ENCODE data around the gene KRTAP2-1.

DNA sequence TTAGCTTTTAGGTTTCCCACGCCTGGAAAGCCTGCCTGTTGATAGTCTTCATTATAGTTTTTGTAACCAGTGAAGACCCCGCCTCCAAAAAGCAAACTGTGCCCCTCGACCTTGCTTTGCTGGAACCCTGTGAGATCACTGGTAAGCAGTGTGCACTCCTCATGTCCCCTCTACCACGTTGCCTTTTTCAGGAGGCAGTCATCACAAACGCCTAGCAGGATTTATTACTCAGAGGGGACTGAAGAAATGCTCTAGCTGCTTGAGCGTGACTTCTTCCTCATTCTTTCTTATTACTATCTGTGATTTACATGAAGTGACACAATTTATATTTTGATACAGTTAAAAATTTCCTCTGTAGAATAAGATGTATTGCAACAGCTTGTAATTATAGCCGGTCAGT lies 31.7 kb downstream of the KRTAP2-1 start:
- TF ChIP-seq POLR2A (IDR thresholded peaks at IDR 0.05) (no peak), POLR2AphosphoS5 (IDR thresholded peaks at IDR 0.05) (no peak)
- TF ChIP-seq, protein P1, sequence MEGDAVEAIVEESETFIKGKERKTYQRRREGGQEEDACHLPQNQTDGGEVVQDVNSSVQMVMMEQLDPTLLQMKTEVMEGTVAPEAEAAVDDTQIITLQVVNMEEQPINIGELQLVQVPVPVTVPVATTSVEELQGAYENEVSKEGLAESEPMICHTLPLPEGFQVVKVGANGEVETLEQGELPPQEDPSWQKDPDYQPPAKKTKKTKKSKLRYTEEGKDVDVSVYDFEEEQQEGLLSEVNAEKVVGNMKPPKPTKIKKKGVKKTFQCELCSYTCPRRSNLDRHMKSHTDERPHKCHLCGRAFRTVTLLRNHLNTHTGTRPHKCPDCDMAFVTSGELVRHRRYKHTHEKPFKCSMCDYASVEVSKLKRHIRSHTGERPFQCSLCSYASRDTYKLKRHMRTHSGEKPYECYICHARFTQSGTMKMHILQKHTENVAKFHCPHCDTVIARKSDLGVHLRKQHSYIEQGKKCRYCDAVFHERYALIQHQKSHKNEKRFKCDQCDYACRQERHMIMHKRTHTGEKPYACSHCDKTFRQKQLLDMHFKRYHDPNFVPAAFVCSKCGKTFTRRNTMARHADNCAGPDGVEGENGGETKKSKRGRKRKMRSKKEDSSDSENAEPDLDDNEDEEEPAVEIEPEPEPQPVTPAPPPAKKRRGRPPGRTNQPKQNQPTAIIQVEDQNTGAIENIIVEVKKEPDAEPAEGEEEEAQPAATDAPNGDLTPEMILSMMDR (IDR thresholded peaks at IDR 0.05 in 8 of 11, conservative IDR thresholded peaks at IDR 0.05 in 3 of 11): no peak
